ENCODE results near the gene CCL4L2.
"Not testable (repeated sequence)": the region's sequence is repeated elsewhere in the genome, so short reads cannot be mapped to it uniquely, and the experiment has no call there.

CCL4L2 gene

DNA sequence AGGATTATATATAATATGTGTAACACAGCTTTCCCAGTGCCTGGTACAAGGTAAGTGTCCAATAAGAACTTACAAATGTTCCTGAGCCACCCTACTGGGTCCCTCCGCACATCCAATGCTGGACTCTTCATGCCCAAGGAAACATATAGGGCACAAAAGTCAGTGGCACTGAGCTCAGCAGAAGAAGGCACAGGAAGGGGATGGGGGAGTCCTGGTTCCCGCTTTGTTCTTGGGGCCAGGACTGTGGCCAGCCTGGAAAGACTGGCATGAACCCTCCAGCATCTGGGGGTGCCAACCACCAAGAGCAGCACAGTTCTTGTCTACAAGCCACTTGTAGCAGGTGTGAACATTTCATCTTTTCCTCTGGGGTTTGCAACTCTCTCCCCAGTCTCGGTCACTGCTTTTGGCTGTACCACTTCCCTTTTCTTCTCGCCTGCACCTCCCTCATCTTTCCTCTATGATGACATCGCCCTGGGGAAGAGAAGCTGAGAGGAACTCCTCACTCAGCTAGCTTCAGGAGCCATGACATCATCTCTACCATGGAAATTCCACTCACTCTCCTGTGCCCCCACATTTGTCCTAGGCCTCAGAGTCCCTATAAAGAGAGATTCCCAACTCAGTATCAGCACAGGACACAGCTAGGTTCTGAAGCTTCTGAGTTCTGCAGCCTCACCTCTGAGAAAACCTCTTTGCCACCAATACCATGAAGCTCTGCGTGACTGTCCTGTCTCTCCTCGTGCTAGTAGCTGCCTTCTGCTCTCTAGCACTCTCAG is at the start of gene CCL4L2:
Gene CCL4L2, plus strand, starts transcription at position 625 of the 773 bp plus-strand sequence.
- DNase-seq, result peak; percentile 31

GRCh38 chr17:36168836-36169235 is 42.0 kb upstream of the CCL4L2 start:
- DNase-seq, result not testable (repeated sequence)

DNA sequence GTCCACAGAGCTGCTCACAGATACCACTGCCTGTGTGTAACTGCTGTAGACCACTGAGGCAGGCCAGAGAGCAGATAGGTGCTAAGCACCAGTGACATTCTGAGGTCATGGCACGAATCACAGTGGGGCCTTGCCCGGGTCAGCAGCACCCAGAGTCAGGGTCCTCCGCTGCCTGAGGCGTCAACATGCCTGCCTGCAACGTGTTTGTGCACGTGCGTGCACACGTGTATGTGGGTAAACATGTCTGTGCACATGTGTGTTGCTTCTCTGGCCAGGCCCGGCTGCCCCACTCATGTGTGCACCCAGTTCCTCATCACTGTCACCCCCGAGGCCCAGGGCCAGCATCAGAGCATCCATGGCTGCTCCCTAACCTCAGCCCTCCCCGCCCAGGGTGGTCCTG is 34.3 kb upstream of the CCL4L2 start, which contains the start of gene TBC1D3B:
Gene TBC1D3B, minus strand, starts transcription at position 101 of the 400 bp plus-strand sequence. CDS start 1,586 bp downstream, outside the sequence.
- DNase-seq, result not testable (repeated sequence)

- not testable (repeated sequence) for DNase-seq
Observed at GRCh38 chr17:36181446-36182175, 29.3 kb upstream of the CCL4L2 start.

DNA sequence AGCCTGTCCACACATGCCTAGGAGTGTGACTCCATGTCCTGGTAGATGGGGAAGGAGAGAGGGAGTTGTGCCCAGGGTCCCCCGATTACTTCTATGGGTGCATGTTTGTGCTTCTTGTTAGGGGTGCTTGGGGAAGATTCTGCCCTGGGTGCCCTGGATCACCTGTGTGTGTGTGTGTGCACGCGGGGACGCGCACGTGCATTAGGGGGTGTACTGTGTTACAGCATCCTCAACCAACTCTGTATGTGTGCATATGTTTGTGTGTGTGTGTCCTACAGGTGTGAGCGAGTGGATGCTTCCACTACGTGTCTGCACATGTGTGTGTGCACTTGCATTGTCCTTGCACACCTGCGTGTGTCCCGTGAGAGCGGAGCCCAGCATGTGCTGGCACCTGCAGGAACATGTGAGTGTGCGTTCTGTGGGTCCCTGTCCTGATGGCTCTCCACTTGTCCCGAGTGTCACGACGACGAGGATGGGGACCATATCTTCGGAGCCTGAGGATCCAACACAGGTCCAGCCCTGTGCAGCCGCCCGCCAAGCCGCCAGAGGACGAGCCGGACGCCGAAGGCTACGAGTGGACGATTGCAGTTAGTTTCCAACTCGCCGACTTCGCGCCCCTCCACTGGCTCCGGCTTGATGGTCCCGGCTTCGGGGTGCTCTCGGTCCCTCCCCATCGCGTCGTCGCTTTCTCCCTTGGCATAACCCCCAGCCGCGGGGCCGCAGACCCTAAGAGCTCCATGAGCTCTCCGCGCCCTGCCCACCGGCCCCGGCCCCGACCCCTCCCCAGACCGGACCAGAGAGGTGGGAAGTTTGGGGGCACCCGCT is 28.5 kb upstream of the CCL4L2 start:
- DNase-seq, result no peak

GRCh38 chr17:36183001-36183971 is 27.6 kb upstream of the CCL4L2 start:
- DNase-seq, result no peak

- DNase-seq, result no peak
Observed at GRCh38 chr17:36184023-36184765, 26.7 kb upstream of the CCL4L2 start.

DNA sequence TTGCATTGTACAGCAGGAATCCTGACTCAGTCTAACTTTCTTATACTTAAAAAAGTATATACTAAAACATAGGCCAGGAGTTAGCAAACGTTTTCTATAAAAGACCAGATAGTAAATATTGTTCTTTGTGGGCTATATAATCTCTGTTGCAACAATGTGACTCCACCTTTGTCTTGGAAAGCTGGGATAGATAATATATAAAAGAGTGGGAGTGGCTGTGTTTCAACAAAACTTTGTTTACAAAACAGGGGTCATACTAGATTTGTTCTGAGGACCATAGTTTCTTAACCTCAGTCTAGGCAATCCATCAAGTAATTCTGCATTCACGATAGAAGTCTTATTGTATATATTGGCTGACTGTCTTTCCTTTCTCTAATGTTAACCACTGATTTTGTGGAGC is 25.4 kb upstream of the CCL4L2 start:
- DNase-seq, result no peak

GRCh38 chr17:36186810-36187763 is 23.8 kb upstream of the CCL4L2 start:
- DNase-seq, result not testable (repeated sequence)

GRCh38 chr17:36187943-36188665 is 22.8 kb upstream of the CCL4L2 start:
- DNase-seq, result not testable (repeated sequence)

DNA sequence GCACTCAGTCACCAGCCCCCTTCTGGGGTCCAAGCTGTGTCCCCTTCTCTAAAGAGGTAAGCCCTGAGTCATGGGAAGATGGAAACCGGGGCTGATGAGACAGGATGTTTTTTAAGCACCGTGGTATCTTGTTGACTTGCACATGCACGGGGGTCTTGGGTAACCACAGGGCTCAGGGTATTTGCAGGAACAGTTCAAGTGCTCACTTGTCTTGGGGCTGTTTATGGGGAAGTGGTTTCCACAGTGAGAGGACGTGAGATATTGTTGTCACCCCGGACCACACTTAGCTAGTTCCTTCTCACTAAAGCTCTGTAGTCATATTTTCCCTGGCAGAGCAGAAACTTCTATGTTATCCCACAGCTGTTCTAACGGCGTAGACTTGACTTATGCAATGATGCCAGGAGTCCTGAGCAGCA is 22.0 kb upstream of the CCL4L2 start:
- peak; percentile 51 for DNase-seq

GRCh38 chr17:36189993-36190392 is 20.9 kb upstream of the CCL4L2 start:
- DNase-seq, result not testable (repeated sequence)

GRCh38 chr17:36190549-36191330 is 20.1 kb upstream of the CCL4L2 start:
- not testable (repeated sequence) for DNase-seq

- no peak for DNase-seq
Observed at GRCh38 chr17:36193216-36193775, 17.6 kb upstream of the CCL4L2 start.

GRCh38 chr17:36194147-36194831 is 16.6 kb upstream of the CCL4L2 start:
- not testable (repeated sequence) for DNase-seq

DNA sequence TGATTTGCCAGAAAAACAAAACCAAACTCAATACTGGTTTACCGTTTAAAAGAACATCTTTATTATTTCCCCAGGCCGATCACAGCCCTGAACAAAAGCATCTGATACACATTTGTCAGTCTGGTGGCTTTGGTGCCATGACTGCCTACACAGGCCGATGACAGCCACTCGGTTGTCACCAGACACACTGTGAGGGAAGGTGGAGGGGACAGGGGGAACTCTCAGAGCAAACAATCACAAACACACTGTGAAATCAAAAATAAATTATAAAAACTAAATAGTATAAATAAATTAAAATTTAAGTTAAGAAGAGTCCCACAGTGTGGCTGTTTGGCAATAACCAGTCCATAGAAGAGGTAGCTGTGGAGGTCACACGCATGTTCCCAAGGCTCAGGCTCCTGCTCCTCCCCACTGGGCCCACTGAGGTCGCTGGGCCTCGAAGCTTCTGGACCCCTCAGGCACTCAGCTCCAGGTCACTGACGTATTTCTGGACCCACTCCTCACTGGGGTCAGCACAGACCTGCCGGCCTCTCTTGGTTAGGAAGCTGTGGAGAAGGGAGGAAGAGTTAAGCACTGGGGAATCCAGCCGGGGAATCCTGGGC is 15.9 kb upstream of the CCL4L2 start:
- not testable (repeated sequence) for DNase-seq

Measured in CD4-positive, alpha-beta T cell treated with Interleukin-21 for 1 hour (primary cell).